Motor neuron (in vitro differentiated cells): ENCODE measurements around the gene RALGAPA1. TPM values are rescaled to one million over a fixed set of nuclear protein-coding genes. Genes with fewer than 3 reads are reported as not detected.

Experiments
- ATAC-seq, 8 experiments: fragments of 200-7000 bp; cut with Tn5 transposase; replicated peaks in 6 of 8; 2 replicates each; pipeline ENCODE4 v1.8.0; 2021; ENCODE audit warnings: mild to moderate bottlenecking in 8 of 8, moderate library complexity in 8 of 8
- H3K27ac ChIP-seq, 2 donors: fragments of 250-450 bp; sonication (Bioruptor Pico); 2 replicates each; pipeline ENCODE4 v1.9.0; 2021; ENCODE audit warnings: antibody characterized with exemption in 2 of 2, mild to moderate bottlenecking in 2 of 2, moderate library complexity in 1 of 2
- H3K4me1 ChIP-seq, 2 donors: fragments of 250-450 bp; sonication (Bioruptor Pico); replicated peaks in 1 of 2; 2 replicates each; pipeline ENCODE4 v1.6.1; 2021; ENCODE audit warnings: antibody characterized with exemption in 2 of 2, mild to moderate bottlenecking in 2 of 2, moderate library complexity in 1 of 2
- H3K4me3 ChIP-seq, 5 donors: fragments of 250-450 bp; sonication (Bioruptor Pico); 2 replicates each; pipeline ENCODE4 v1.9.0; 2021; ENCODE audit warnings: antibody characterized with exemption in 5 of 5, mild to moderate bottlenecking in 5 of 5, moderate library complexity in 4 of 5
- WGBS, 10 experiments: fragments of 450-650 bp; shearing (Covaris generic); methylation state at CpG; one replicate each; pipeline ENCODE4 v1.0.0; 2022; 5-methylcytosine and 5-hydroxymethylcytosine counted together
- in situ Hi-C, 9 experiments: fragments of 400-800 bp; cut with MboI; loops; one replicate each; pipeline ENCODE4 v1.15.0; 2021; ENCODE audit warnings: low sequenced_read_pairs in 9 of 9, low pct_unique_long_range_greater_than_20kb in 2 of 9; ENCODE audit not compliant: unreplicated experiment in 9 of 9
- total RNA-seq, 8 experiments: library from RNA; unstranded; fragments of 300-600 nt; gene quantifications; 2 replicates each; pipeline versions ENCODE4 v1.2.3 to v1.2.4, GENCODE V29; 2022

The RALGAPA1 gene
- total RNA-seq, 8 experiments from 2014 or later = 30.2 to 71.0 (median 51.2) TPM

DNA sequence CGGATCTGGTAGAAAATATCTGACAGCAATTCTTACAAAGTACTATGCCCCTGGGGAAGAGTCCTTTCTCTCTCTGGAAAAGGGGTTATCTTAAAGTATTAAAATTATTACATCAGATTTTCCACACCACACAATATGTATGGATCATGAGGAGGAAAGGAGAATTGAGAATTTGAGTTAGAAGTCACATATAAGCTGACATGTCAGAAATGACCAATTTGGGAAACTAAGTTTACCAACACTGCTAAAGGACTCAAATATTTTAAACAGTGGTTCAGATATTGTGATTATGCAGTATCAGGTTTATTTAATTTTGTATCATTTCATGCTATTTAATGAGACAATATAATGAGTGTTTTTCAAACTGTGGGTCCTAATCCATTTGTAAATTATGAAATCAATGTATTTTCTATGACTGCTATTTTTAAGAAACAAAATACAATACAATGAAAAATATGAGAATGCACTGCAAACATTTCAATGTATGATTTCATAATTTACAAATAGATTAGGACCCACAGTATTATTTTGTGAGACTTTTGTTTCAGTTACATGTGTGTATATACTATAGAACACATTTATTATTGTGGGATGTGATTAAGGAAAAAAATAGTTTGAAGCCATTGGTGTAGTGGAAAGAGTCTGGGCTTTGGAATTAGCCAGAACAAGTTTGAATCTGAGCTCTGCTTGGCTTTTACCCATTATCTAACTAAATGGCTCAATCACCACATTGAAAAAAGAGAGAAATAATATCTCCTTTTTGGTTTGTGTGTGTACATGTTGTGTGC lies 276.9 kb downstream of the RALGAPA1 start:
- Histone ChIP-seq H3K27ac (no peak overlapping the region), H3K4me3 (no peak overlapping the region), H3K4me1 (peaks cover 6 to 12% of the 10 kb centered on the region in 2 donors)
- no peak for ATAC-seq
- 13 to 100% (median 87%) methylated on average over 1 of the region's 1 CpG; no CpG with 5 or more reads in 2 of the 10 experiments for WGBS, 10 experiments
- in situ Hi-C loops = no loop called here

DNA sequence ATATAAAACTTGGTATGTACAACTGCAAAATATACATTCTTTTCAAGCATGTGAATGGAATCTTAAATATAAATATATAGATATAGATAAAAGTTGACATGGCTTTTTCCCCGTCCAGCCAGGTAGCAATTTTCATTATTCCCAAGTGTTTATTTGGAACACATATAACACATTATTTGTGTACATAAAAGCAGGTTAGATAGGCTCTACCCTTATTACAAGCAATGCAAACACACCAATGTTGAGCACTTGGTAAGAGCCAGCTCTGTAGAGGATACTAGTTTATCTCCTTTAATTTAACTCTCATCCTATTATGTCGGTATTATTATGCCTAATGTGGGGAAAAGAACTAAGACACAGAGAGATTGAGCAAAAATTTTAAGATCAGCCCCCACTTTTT lies 282.1 kb downstream of the RALGAPA1 start:
- in situ Hi-C loops = no loop called here
- ATAC-seq = no peak
- Histone ChIP-seq H3K4me3 (no peak overlapping the region), H3K27ac (no peak overlapping the region), H3K4me1 (no peaks in the 10 kb centered on the region)
- WGBS, 10 experiments = 33 to 100% (median 78%) methylated on average over 1 to 2 of the region's 2 CpGs; no CpG with 5 or more reads in 2 of the 10 experiments

DNA sequence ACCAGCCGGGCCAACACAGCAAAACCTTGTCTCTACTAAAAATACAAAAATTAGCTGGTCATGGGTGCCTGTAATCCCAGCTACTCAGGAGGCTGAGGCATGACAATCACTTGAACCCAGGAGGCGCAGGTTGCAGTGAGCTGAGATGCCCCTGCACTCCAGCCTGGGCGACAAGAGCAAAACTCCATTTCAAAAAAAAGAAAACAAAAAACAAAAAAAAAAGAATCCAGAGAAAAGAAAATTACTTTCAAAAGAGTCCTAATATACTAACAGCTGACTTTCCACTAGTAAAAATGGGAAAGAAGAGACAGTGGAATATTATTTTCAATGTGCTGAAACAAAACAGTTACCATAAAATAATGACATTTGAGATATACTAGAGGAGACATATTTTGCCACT lies 283.4 kb downstream of the RALGAPA1 start:
- H3K27ac ChIP-seq = no peak overlapping the region
- H3K4me1 ChIP-seq = no peaks in the 10 kb centered on the region
- in situ Hi-C loops = no loop called here
- H3K4me3 ChIP-seq = no peak overlapping the region
- ATAC-seq = no peak
- 24 to 92% (median 76%) methylated on average over 2 to 3 of the region's 3 CpGs for WGBS, 10 experiments

DNA sequence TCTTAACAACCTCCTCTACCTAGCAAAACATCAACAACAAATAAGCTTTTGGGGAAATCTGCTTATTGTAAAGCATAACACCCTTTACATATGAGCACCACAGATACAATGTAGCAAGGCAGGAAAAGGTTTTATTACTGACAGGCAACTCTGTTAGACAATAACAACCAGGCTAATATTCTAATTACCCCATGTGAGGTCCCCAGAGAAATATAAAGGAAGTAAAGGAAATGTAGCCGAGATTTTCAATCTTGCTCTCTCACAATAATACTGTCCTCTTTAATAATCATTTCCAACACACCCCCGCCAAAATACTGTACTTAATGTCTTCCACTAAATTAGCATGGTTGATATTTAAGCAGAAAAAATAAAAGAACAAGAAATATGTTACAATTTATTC lies 289.1 kb downstream of the RALGAPA1 start:
- Histone ChIP-seq H3K4me1 (no peaks in the 10 kb centered on the region), H3K27ac (no peak overlapping the region), H3K4me3 (no peak overlapping the region)
- WGBS, 10 experiments = 0 to 76% (median 50%) methylated on average over 1 to 2 of the region's 2 CpGs
- no peak for ATAC-seq
- in situ Hi-C loops = no loop called here

DNA sequence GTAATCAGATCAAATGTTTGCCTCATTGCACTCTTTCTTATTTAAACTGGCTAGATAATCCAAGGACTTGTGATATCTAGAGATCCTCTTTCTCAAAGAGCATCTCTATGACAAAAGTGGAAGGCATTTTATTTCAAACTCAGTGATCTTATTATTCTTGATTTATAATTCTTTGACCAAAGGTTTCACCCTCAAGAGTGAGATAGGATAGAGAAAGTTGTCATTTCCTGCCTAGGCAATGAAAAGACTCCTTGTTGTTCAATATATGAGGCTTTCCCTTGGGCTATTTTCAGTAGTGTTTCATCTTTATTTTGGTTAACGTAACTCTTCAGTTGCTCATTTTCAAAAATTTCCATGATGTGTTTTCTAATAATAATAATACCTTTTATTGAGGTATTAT lies 293.2 kb downstream of the RALGAPA1 start:
- Histone ChIP-seq H3K4me3 (no peak overlapping the region), H3K27ac (no peak overlapping the region), H3K4me1 (no peaks in the 10 kb centered on the region)
- WGBS, 10 experiments = 30 to 100% (median 96%) methylated on average over 1 of the region's 1 CpG; no CpG with 5 or more reads in 4 of the 10 experiments
- in situ Hi-C loops = no loop called here
- no peak for ATAC-seq

DNA sequence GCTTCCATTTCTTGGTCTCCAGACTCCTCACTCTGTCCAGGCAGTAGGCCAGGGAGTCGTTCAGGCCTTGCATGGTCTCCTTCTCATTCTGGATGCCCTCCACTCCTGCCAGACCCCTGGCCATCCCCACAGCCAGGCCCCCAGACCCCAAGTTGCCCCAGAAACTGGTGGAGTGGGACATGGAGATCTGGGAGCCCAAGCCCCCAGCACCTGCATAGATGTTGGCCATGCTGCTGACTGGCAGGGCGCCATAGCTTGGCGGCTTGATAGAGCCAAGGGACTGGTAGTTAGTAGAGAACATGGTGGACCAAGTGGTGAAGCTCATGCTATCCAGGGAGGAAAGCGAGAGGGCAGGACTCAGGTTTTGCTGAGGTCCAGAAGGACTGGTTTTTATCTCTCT lies 296.3 kb downstream of the RALGAPA1 start:
- 71 to 83% methylated on average over 1 to 2 of the region's 4 CpGs; no CpG with 5 or more reads in 8 of the 10 experiments for WGBS, 10 experiments
- Histone ChIP-seq H3K4me3 (no peak overlapping the region), H3K4me1 (no peaks in the 10 kb centered on the region), H3K27ac (no peak overlapping the region)
- in situ Hi-C loops = no loop called here
- ATAC-seq = no peak

DNA sequence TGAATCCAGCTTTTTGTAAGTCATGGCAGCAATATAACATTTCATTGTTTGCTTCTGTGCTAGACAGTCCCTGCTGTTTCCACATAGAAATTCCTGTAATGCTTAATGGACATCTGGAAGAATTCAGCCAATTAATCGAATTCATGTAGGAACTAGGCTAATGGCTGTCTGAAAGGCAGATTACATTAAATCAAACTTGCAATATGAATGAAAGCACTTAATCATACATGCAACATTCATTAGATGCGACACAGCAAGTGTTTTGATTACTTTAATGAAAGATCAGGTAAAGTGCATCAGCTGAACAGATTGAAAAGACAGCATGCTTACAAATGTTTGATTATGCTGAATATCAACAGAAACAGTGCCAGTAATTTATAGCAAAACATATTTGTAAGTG lies 299.2 kb downstream of the RALGAPA1 start:
- Histone ChIP-seq H3K4me1 (no peaks in the 10 kb centered on the region), H3K27ac (no peak overlapping the region), H3K4me3 (no peak overlapping the region)
- in situ Hi-C loops = no loop called here
- WGBS, 10 experiments = 7 to 100% (median 67%) methylated on average over 1 to 2 of the region's 2 CpGs; no CpG with 5 or more reads in 1 of the 10 experiments
- ATAC-seq = peak in 2 of 8 experiments; percentile 32 to 46

DNA sequence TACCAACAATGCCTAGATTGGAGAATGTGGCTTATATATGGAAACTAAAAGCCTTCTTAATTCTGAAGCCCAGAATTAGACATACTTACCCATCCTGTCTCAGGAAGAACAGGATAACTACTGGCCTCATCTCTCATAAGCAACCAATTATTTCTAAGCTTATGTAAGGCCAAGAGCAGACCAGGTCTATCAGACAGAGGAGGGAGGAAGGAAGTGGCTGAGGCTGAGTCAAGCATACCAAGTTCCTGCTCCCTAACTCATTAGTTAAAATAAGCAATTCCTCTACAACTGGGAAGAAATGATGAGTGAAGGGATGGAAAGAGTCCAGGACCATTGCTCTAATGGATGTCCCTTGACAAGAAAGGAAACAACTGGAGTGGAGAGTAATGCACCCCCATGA lies 302.2 kb downstream of the RALGAPA1 start:
- H3K4me3 ChIP-seq = no peak overlapping the region
- in situ Hi-C loops = no loop called here
- ATAC-seq = no peak

DNA sequence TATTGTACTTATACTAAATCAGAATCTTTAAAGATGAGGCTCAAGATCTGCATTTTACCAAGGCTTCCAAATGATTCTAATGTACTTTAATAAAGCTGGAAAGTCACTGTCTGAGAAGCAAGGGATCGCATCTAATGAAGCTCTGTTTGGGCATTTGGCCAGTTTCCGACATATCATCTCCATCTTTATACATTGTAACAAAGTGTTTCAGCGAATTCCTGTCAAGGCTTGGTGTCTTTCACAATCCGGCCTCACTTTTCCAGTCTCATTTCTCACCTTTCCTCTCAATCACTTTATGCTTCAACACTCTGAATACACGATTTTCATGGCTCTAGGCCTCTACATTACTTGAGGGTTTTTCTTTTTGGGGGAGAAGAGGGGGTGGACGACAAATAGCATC lies 302.6 kb downstream of the RALGAPA1 start:
- no peak for ATAC-seq
- H3K27ac ChIP-seq = no peak overlapping the region
- 23 to 93% (median 67%) methylated on average over 2 to 6 of the region's 6 CpGs for WGBS, 10 experiments
- peaks cover 0 to 3% of the 10 kb centered on the region in 2 donors for H3K4me1 ChIP-seq
- H3K4me3 ChIP-seq = no peak overlapping the region
- in situ Hi-C loops = no loop called here

More for the DNA sequence above, 302.2 kb downstream of the RALGAPA1 start:
- Histone ChIP-seq H3K27ac (no peak overlapping the region), H3K4me1 (peaks cover 0 to 3% of the 10 kb centered on the region in 2 donors)

DNA sequence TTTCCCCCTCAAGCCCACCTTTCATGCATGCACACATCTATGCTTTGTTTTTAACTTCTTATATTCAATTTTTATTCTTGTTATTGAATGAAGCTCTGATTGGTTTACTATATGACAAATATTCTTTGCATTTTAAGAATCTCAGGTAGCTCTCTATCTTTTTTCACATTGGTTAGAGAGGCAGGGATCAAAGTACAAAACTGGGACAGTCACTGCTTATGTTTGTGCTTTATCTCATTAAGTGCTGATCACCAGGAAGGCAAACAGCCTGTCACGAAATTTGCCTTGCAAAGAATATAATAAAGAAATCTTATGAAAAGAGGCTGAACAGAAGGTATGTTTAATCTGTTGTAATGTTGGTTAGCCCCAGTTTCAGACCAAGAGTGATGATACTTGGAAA lies 304.8 kb downstream of the RALGAPA1 start:
- in situ Hi-C loops = no loop called here
- ATAC-seq = no peak
- no peak overlapping the region for H3K27ac ChIP-seq
- peaks cover 0 to 3% of the 10 kb centered on the region in 2 donors for H3K4me1 ChIP-seq
- H3K4me3 ChIP-seq = no peak overlapping the region
- 0 to 71% (median 40%) methylated on average over 1 of the region's 1 CpG; no CpG with 5 or more reads in 1 of the 10 experiments for WGBS, 10 experiments

DNA sequence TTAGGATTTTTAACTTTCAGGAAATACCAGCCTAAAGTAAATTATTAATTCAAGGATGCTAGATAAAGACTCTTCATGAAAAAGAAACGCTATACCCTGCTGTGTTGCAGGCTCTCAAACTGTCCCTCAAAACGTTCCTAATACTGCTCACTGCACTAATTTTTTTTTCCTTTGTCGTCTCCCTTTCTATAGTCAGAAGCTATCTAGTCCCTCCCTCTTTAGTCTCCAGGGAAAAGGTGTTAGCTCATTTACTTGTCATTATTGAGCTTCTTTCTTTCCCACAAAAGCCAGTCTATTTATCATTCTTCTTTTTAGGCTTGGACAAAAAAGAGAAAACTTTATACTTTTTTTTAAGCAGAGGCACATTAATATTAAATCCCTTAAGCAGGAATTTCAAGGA lies 305.4 kb downstream of the RALGAPA1 start:
- in situ Hi-C loops = no loop called here
- H3K4me3 ChIP-seq = no peak overlapping the region
- H3K4me1 ChIP-seq = peaks cover 0 to 3% of the 10 kb centered on the region in 2 donors
- no peak overlapping the region for H3K27ac ChIP-seq
- WGBS, 10 experiments = 0 to 29% (median 24%) methylated on average over 2 to 3 of the region's 3 CpGs; no CpG with 5 or more reads in 1 of the 10 experiments
- ATAC-seq = no peak

DNA sequence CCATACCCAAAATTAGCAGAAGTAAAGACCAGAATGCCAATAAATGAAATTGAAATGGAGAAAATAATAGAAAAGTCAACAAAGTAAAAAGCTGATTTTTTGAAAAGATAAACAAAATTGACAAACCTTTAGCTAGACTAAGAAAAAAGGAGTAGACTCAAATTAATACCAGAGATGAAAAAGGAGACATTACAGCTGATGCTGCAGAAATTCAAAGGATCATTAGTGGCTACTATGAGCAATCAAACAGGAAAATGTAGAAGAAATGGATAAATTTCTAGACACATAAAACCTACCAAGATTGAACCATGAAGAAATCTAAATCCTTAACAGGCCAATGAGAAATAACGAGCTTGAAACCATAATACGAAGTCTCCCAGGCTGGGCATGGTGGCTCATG lies 309.9 kb downstream of the RALGAPA1 start:
- in situ Hi-C loops = no loop called here
- no peak for ATAC-seq
- Histone ChIP-seq H3K4me1 (peaks cover 0 to 3% of the 10 kb centered on the region in 2 donors), H3K27ac (no peak overlapping the region), H3K4me3 (no peak overlapping the region)
- 42 to 100% (median 75%) methylated on average over 2 of the region's 2 CpGs; no CpG with 5 or more reads in 3 of the 10 experiments for WGBS, 10 experiments

DNA sequence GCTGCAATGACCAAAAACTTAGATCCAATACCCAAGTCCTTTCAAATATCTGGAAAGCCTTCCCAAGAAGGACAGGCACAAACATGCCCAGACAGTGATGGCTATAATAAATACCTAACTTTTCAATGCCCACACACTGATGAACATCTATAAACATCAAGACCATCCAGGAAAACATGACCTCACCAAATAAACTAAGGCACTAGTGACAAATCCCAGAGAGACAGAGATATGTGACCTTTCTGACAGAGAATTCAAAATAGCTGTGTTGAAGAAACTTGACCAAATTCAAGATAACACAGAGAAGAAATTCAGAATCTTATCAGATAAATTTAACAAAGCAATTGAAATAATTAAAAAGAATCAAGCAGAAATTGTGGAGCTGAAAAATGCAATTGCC lies 313.8 kb downstream of the RALGAPA1 start:
- in situ Hi-C loops = no loop called here
- no peak for ATAC-seq
- no peak overlapping the region for H3K4me3 ChIP-seq

DNA sequence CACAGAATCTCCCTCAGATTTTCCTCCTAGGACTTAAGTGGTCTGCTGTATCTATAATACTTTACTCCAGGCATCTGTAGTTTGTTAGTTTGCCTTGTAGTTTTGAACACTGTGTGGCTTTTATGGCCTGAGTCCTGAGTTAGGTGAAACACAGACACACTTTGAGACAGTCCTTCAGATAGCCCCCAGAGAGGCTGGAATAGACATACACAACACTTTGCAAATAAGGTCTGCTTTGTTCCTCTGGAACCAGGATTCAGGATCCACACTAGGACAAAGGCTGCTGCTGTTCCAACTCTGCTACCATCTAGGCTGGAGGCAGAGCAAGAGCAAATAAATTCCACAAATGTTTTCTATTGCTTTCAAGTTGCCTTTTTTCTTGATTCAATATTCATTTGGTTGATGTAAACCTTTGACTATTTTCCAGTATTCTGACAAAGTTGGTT lies 316.5 kb downstream of the RALGAPA1 start:
- Histone ChIP-seq H3K4me3 (no peak overlapping the region), H3K27ac (no peak overlapping the region), H3K4me1 (no peaks in the 10 kb centered on the region)
- no peak for ATAC-seq
- in situ Hi-C loops = no loop called here

More for the DNA sequence above, 313.8 kb downstream of the RALGAPA1 start:
- Histone ChIP-seq H3K4me1 (no peaks in the 10 kb centered on the region), H3K27ac (no peak overlapping the region)
